ENCODE results near the gene USP14. TPM values are rescaled to one million over a fixed set of nuclear protein-coding genes. Genes with fewer than 3 reads are reported as not detected.

The USP14 gene
- total RNA-seq, 1 experiment from 2014 or later, result 56.1 TPM

GRCh38 chr18:156514-157230 lies 1.7 kb upstream of the USP14 start (continued):
- TF ChIP-seq REST (IDR thresholded peaks at IDR 0.05; ENCODE audit: low read depth) (no peak), SRF (IDR thresholded peaks at IDR 0.05; ENCODE audit: low read depth) (no peak)

- ATAC-seq, result no peak
- peak overlapping the region; percentile 77 for H3K4me2 ChIP-seq (ENCODE audit: low read length)
- POLR2A ChIA-PET, result no interaction called here
- no peak overlapping the region for H2AFZ ChIP-seq (ENCODE audit: low read depth, low read length, poor library complexity, severe bottlenecking)
- H4K20me1 ChIP-seq (ENCODE audit: insufficient read depth), result no peaks in the 10 kb centered on the region
- DNase-seq (ENCODE audit: low read depth, low spot score), result no peak
- no peaks in the 10 kb centered on the region for H3K27me3 ChIP-seq (ENCODE audit: insufficient read depth, low read length)
- H3K9me3 ChIP-seq (ENCODE audit: control insufficient read depth in 1 of 2, insufficient read depth in 1 of 2, low read depth in 1 of 2, low read length in 2 of 2), result no peaks in the 10 kb centered on the region
- no peaks in the 10 kb centered on the region for H3K4me1 ChIP-seq (ENCODE audit: control insufficient read depth in 1 of 2, insufficient read depth in 2 of 2, low read length in 2 of 2)
- CTCF ChIA-PET, result no interaction called here
- H3K9ac ChIP-seq (ENCODE audit: low read length), result peak overlapping the region; percentile 74
- peaks cover 56% of the 10 kb centered on the region for H3K79me2 ChIP-seq (ENCODE audit: insufficient read depth, low read length)
- TSS peak; percentile 63 for BruUV-seq (replicated peaks)
- peaks cover 0 to 2% of the 10 kb centered on the region in 2 experiments; a peak in 1 of 4 replicates for H3K36me3 ChIP-seq (ENCODE audit: control insufficient read depth in 1 of 2, insufficient read depth in 2 of 2, low read length in 2 of 2)
- RAD21 ChIA-PET (ENCODE audit: low non-redundant PET in 1 of 2, low total read pairs in 2 of 2, uncharacterized antibody in 2 of 2, unreplicated experiment in 2 of 2), result no interaction called here
- peak overlapping the region; percentile 51 for H3K27ac ChIP-seq (ENCODE audit: low read depth, low read length)
- H3K9me2 ChIP-seq (ENCODE audit: insufficient read depth), result no peaks in the 10 kb centered on the region
- TF ChIP-seq CBX3 (IDR thresholded peaks at IDR 0.05; ENCODE audit: low read depth) (no peak), FOSL1 (IDR thresholded peaks at IDR 0.05; ENCODE audit: low read depth) (no peak), SIN3A (IDR thresholded peaks at IDR 0.05; ENCODE audit: low read depth) (no peak)
- peak overlapping the region; percentile 75 to 78 for H3K4me3 ChIP-seq (replicated peaks in 1 of 2; ENCODE audit: low read depth in 1 of 2, low read length in 2 of 2)
- intact Hi-C loops (cut with micrococcal nuclease), result loop anchor here (5.0 kb wide), 1 partner anchor 47 kb away; no protein-coding TSS in a partner anchor
Observed at GRCh38 chr18:159037-159652, 788 bp downstream of the USP14 start.
